Sciatic nerve (tissue), 2 donors: ENCODE results near the gene AGBL2. TPM values are rescaled to one million over a fixed set of nuclear protein-coding genes. Genes with fewer than 3 reads are reported as not detected.
A peak's percentile ranks its signal among the peaks of the same experiment; 100 is the strongest.
"Not testable (repeated sequence)": the region's sequence is repeated elsewhere in the genome, so short reads cannot be mapped to it uniquely, and the experiment has no call there.

Experiments
- ATAC-seq: fragments of 200-7000 bp; cut with Tn5 transposase; one replicate; pipeline ENCODE4 v1.9.1; 2020; ENCODE audit warnings: mild to moderate bottlenecking, moderate library complexity
- DNase-seq: peaks from one replicate; pipeline ENCODE4 v3.0.0-alpha.2; 2020; ENCODE audit warnings: low spot score
- intact Hi-C: fragments of 100-400 bp; cut with DNase I; formaldehyde crosslinking; loops from one replicate; pipeline ENCODE4 v1.14.2; 2022
- total RNA-seq: library from RNA; stranded (reverse); fragmentation: NEBNext Ultra II Directional; extraction: Animal tissue kit (Norgen Biotek cat#: 25700); gene quantifications from one replicate; pipeline ENCODE4 v1.2.1, GENCODE V29; 2021
- donor health status: DM: no; HTN: no; CAD: no.
- donor health status: DM: no; HTN: no; CAD: no.

Gene AGBL2, protein sequence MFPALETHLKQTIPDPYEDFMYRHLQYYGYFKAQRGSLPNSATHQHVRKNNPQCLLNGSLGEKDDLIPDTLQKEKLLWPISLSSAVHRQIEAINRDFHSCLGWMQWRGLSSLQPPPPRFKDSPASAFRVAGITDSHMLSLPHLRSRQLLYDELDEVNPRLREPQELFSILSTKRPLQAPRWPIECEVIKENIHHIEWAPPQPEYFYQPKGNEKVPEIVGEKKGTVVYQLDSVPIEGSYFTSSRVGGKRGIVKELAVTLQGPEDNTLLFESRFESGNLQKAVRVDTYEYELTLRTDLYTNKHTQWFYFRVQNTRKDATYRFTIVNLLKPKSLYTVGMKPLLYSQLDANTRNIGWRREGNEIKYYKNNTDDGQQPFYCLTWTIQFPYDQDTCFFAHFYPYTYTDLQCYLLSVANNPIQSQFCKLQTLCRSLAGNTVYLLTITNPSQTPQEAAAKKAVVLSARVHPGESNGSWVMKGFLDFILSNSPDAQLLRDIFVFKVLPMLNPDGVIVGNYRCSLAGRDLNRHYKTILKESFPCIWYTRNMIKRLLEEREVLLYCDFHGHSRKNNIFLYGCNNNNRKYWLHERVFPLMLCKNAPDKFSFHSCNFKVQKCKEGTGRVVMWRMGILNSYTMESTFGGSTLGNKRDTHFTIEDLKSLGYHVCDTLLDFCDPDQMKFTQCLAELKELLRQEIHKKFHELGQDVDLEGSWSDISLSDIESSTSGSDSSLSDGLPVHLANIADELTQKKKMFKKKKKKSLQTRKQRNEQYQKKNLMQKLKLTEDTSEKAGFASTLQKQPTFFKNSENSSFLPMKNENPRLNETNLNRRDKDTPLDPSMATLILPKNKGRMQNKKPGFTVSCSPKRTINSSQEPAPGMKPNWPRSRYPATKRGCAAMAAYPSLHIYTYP
- total RNA-seq: 1.8 TPM

GRCh38 chr11:47715082-47715669, at the start of gene AGBL2:
Gene AGBL2, minus strand, starts transcription at chr11:47715369. Its CDS starts 719 bp downstream, at chr11:47714650.
- intact Hi-C loops: no loop called here
- DNase-seq (peak; percentile 85), ATAC-seq (peak; percentile 97)

DNA sequence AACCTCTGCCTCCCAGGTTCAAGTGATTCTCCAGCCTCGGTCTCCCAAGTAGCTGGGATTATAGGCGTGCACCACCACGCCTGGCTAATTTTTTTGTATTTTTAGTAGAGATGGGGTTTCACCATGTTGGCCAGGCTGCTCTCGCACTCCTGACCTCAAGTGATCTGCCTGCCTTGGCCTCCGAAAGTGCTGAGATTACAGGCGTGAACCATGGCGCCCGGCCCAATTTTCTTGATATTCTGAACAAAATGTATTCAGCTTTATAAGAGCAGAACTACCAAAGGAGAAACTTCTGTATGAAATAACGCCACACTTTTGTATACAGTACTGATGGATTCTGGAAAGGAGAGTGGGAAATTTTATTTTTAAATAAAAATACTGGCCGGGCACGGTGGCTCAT, 44.1 kb upstream of the AGBL2 start:
- DNase-seq: peak; percentile 42
- ATAC-seq, intact Hi-C loops: not testable (repeated sequence)

DNA sequence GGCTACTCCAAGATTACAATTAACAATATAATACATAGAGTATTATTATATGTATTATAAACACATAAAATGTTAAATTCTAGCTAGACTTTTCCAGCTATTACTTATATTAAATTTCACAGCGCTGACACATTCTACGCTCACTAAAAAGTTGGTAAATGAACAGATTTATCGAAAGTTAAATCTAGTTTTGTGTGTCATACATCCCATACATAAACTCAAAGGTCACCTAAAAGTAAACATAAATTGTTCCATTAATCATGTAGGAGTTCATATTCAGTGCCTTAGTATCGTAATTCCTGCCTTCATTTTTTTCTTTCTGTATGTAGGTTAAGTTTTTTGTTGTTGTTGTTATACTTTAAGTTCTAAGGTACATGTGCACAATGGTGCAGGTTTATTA, 41.0 kb upstream of the AGBL2 start:
- DNase-seq (no peak), ATAC-seq (no peak)
- intact Hi-C loops: no loop called here

DNA sequence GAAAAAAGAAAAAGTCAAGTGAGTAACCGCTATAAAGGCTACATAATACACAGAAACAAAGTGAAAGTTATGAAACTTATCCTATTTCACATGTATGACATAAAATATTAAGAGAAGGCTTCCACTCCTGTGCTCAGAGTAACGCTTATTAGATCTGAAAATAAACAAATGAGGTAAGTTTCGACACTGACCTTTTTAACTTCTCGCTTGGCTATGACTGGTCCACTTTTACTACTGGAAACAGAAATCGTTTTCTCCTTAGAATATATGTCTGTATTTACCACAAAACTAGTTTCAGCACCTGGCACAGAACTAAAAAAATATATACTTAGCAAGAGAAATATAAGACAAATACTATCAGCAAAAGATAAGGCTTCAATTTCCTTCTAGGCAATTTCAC, 35.6 kb upstream of the AGBL2 start:
- intact Hi-C loops: no loop called here
- ATAC-seq (no peak), DNase-seq (no peak)

DNA sequence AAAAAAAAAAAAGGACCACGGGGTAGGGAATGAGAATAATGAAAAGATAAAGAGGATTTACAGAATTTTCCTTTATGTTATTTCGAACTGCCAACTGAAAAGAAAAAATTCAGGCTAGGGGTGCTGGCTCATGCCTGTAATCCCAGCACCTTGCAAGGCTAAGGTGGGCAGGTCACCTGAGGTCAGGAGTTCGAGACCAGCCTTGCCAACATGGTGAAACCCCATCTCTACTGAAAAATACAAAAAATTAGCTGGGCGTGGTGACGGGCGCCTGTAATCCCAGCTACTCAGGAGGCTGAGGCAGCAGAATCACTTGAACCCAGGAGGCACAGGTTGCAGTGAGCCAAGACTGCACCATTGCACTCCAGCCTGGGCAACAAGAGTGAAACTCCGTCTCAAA, 27.3 kb upstream of the AGBL2 start:
- DNase-seq, intact Hi-C loops, ATAC-seq: not testable (repeated sequence)

GRCh38 chr11:47737817-47738216, 22.6 kb upstream of the AGBL2 start:
- ATAC-seq, intact Hi-C loops, DNase-seq: not testable (repeated sequence)

GRCh38 chr11:47732271-47732670, 17.1 kb upstream of the AGBL2 start:
- intact Hi-C loops: no loop called here
- ATAC-seq: no peak
- no peak for DNase-seq

- ATAC-seq (no peak), DNase-seq (no peak)
- intact Hi-C loops: no loop called here
Measured at GRCh38 chr11:47731475-47731874, 16.3 kb upstream of the AGBL2 start.

GRCh38 chr11:47726878-47727514, 11.8 kb upstream of the AGBL2 start:
- DNase-seq (no peak), ATAC-seq (no peak)
- intact Hi-C loops: no loop called here

DNA sequence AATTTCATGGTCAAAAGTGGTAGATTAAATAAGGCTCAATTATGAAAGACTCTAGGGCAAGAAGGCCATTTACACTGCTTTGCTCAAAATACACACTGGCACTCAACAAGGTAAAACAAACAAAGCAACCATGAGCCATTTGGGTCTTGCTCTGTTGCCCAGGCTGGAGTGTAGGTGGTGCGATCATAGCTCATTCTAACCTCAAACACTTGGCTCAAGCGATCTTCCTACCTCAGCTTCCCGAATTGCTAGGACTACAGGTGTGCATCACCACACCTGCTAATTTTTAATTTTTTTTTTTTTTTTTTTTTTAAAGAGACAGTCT, 10.9 kb upstream of the AGBL2 start:
- DNase-seq (no peak), ATAC-seq (no peak)
- intact Hi-C loops: no loop called here

- intact Hi-C loops: no loop called here
- ATAC-seq (no peak), DNase-seq (no peak)
Measured at GRCh38 chr11:47725442-47726117, 10.4 kb upstream of the AGBL2 start.

- intact Hi-C loops: no loop called here
- no peak for DNase-seq
- ATAC-seq: peak; percentile 73
Measured at GRCh38 chr11:47724041-47724729, 9.0 kb upstream of the AGBL2 start.

DNA sequence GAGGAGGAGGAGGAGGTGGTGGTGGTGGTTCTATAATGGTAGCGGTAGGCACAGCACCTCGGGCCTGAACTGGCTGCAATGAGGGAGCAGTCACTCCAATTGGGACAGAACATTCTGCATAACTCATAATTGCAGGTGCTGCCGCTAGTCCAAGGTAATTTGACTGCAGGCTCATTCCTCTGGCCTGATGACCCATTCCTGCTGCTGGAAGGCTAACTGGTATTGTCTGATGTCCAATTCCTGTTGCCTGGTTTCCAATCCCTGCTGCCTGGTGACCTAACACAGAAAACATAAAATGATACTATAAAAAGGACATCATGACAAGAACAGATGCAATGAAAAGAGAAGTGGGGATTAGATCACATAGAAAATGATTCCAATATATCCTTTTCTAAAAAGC, 7.9 kb upstream of the AGBL2 start:
- ATAC-seq: no peak
- no peak for DNase-seq
- intact Hi-C loops: no loop called here

DNA sequence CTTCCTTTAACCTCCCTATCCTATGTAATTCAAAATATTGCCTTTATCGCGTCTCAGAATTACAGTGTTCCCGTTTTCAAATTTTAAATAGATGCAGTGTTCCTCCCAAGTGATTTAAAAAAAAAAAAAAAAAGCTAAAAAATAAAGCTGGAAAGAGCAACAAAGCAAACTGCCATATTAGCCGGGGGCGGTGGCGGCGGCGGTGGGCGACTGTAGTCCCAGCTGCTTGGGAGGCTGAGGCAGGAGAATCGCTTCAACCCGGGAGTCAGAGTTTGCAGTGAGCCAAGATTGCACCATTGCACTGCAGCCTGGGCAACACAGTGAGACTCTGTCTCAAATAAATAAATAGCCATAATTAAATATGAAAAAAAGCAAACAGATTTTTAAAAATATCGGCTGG, 5.5 kb upstream of the AGBL2 start:
- DNase-seq (no peak), ATAC-seq (no peak)
- intact Hi-C loops: no loop called here

GRCh38 chr11:47716692-47717091, 1.5 kb upstream of the AGBL2 start:
- DNase-seq (no peak), ATAC-seq (no peak)
- intact Hi-C loops: no loop called here

DNA sequence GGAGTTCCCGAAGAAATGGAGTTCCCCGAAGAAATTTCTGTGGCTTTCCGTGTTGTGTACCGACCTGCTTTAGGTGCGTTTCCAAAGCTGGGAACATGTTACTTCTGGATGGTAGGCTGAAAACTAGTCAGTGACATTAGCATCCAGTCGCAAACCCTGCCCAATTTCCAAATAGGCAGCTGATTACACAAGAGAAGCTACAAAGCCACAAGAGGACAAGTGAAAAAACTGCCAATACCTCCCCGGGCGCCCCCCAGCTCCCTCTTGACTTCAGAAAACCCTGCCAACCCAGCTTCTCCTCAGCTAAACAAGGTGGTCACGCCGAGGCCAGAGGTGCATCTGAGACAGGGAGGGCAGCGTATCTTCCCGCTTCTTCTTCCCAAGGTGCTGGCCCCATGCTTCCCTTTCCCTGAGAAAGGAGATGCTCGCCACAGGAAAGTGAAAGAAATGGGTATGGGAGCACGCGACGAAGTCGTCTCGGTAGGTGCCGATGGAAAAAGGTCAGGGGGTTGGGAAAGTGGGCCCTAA, 551 bp downstream of the AGBL2 start:
- intact Hi-C loops: no loop called here
- peak; percentile 67 for ATAC-seq
- DNase-seq: no peak

GRCh38 chr11:47711816-47712215, 3.4 kb downstream of the AGBL2 start:
- ATAC-seq: no peak
- intact Hi-C loops: no loop called here
- DNase-seq: no peak

GRCh38 chr11:47711225-47711624, 3.9 kb downstream of the AGBL2 start:
- ATAC-seq (no peak), DNase-seq (no peak)
- intact Hi-C loops: no loop called here
